Mesenchymal stem cell (in vitro differentiated cells and primary cell): ENCODE measurements around the gene PIP4P1.

Experiments used
- DNase-seq: peaks from one replicate; pipeline ENCODE4 v3.0.0-alpha.2; 2013
- H2AFZ ChIP-seq: one replicate; pipeline ENCODE4 v1.6.1; 2013; ENCODE audit warnings: low read depth, mild to moderate bottlenecking, control low read depth, inconsistent platforms, low read length, moderate library complexity
- H2AK5ac ChIP-seq: 2 replicates; pipeline ENCODE4 v1.6.1; 2013; ENCODE audit warnings: low read length, moderate library complexity, mild to moderate bottlenecking, inconsistent platforms; ENCODE audit not compliant: severe bottlenecking
- H2BK120ac ChIP-seq: one replicate; pipeline ENCODE4 v1.6.1; 2013; ENCODE audit warnings: low read depth, mild to moderate bottlenecking, inconsistent platforms, low read length, moderate library complexity
- H2BK12ac ChIP-seq, 2 experiments: one replicate each; pipeline ENCODE4 v1.6.1; 2013; ENCODE audit warnings: inconsistent platforms in 2 of 2, low read length in 2 of 2, mild to moderate bottlenecking in 2 of 2, moderate library complexity in 2 of 2, control low read depth in 1 of 2
- H2BK15ac ChIP-seq: one replicate; pipeline ENCODE4 v1.6.1; 2013; ENCODE audit warnings: mild to moderate bottlenecking, low read depth, inconsistent platforms; ENCODE audit not compliant: poor library complexity, severe bottlenecking
- H2BK5ac ChIP-seq: 2 replicates; pipeline ENCODE4 v1.6.1; 2013; ENCODE audit warnings: low read depth, mild to moderate bottlenecking, low read length, control low read depth, inconsistent platforms; ENCODE audit not compliant: poor library complexity, severe bottlenecking
- H3K14ac ChIP-seq, 2 experiments: one replicate each; pipeline ENCODE4 v1.6.1; 2013; ENCODE audit warnings: inconsistent platforms in 2 of 2, low read length in 2 of 2, control low read depth in 1 of 2, mild to moderate bottlenecking in 1 of 2, moderate library complexity in 1 of 2
- H3K18ac ChIP-seq, 2 experiments: one replicate each; pipeline ENCODE4 v1.6.1; 2013; ENCODE audit warnings: inconsistent platforms in 2 of 2, low read length in 2 of 2, control low read depth in 1 of 2, low read depth in 1 of 2, mild to moderate bottlenecking in 1 of 2
- H3K23ac ChIP-seq, 2 experiments: one replicate each; pipeline ENCODE4 v1.6.1; 2013; ENCODE audit warnings: inconsistent platforms in 2 of 2, low read length in 2 of 2, mild to moderate bottlenecking in 2 of 2, moderate library complexity in 2 of 2, control low read depth in 1 of 2
- H3K27ac ChIP-seq: 2 replicates; pipeline ENCODE4 v1.5.1; 2013; ENCODE audit warnings: mild to moderate bottlenecking, moderate library complexity, low read length, control low read depth, inconsistent platforms; ENCODE audit not compliant: poor library complexity, severe bottlenecking
- H3K27me3 ChIP-seq, 2 experiments: 2 replicates each; pipeline versions ENCODE4 v1.6.1 to v1.7.0; 2013; ENCODE audit warnings: low read length in 2 of 2, mild to moderate bottlenecking in 2 of 2, moderate library complexity in 2 of 2, control low read depth in 1 of 2, inconsistent platforms in 1 of 2; ENCODE audit not compliant: control insufficient read depth in 1 of 2, insufficient read depth in 1 of 2
- H3K36me3 ChIP-seq, 2 experiments: 2 replicates each; pipeline versions ENCODE4 v1.6.1 to v1.7.0; 2013; ENCODE audit warnings: low read length in 2 of 2, control low read depth in 1 of 2, inconsistent platforms in 1 of 2, low read depth in 1 of 2, mild to moderate bottlenecking in 1 of 2; ENCODE audit not compliant: insufficient read depth in 2 of 2, control insufficient read depth in 1 of 2
- H3K4ac ChIP-seq, 2 experiments: one replicate each; pipeline ENCODE4 v1.6.1; 2013; ENCODE audit warnings: inconsistent platforms in 2 of 2, low read length in 2 of 2, mild to moderate bottlenecking in 2 of 2, moderate library complexity in 2 of 2, control low read depth in 1 of 2, low read depth in 1 of 2
- H3K4me1 ChIP-seq: 2 replicates; pipeline ENCODE4 v1.6.1; 2013; ENCODE audit warnings: low read depth, low read length, control low read depth; ENCODE audit not compliant: control insufficient read depth, insufficient read depth
- H3K4me2 ChIP-seq: 2 replicates; pipeline ENCODE4 v1.6.1; 2013; ENCODE audit warnings: low read length, mild to moderate bottlenecking, inconsistent platforms; ENCODE audit not compliant: poor library complexity, severe bottlenecking
- H3K4me3 ChIP-seq, 2 experiments: 2 replicates each; pipeline versions ENCODE4 v1.5.1 to v1.7.0; 2013; ENCODE audit warnings: low read length in 2 of 2, mild to moderate bottlenecking in 2 of 2, control low read depth in 1 of 2, low read depth in 1 of 2; ENCODE audit not compliant: insufficient read depth in 1 of 2
- H3K79me1 ChIP-seq: replicated peaks from 2 replicates; pipeline ENCODE4 v1.6.1; 2013; ENCODE audit warnings: mild to moderate bottlenecking, control low read depth, low read length, inconsistent platforms; ENCODE audit not compliant: poor library complexity, severe bottlenecking
- H3K9ac ChIP-seq: 2 replicates; pipeline ENCODE4 v1.7.0; 2013; ENCODE audit warnings: mild to moderate bottlenecking, low read length, moderate library complexity
- H3K9me3 ChIP-seq: 2 replicates; pipeline ENCODE4 v1.7.0; 2013; ENCODE audit warnings: mild to moderate bottlenecking, low read length; ENCODE audit not compliant: control insufficient read depth
- H4K8ac ChIP-seq: one replicate; pipeline ENCODE4 v1.6.1; 2013; ENCODE audit warnings: inconsistent platforms, mild to moderate bottlenecking, low read length, moderate library complexity
- H4K91ac ChIP-seq: one replicate; pipeline ENCODE4 v1.6.1; 2013; ENCODE audit warnings: mild to moderate bottlenecking, low read length, inconsistent platforms
- WGBS: methylation state at CpG from one replicate; pipeline ENCODE4 v1.1.7; 2013; ENCODE audit warnings: mixed read lengths; 5-methylcytosine and 5-hydroxymethylcytosine counted together

PIP4P1 gene

GRCh38 chr14:20434701-20435581 lies 26.3 kb downstream of the PIP4P1 start:
- H3K4me3 ChIP-seq: peak overlapping the region in 1 of 2 experiments; percentile 67
- no peak overlapping the region for H2BK120ac ChIP-seq
- H2BK5ac ChIP-seq: no peak overlapping the region
- no peak overlapping the region for H3K4me2 ChIP-seq
- H3K18ac ChIP-seq: no peak overlapping the region
- H4K8ac ChIP-seq: no peak overlapping the region
- H2BK15ac ChIP-seq: no peak overlapping the region
- H3K14ac ChIP-seq: no peak overlapping the region
- DNase-seq: no peak
- H3K27me3 ChIP-seq: peaks cover 0 to 17% of the 10 kb centered on the region in 2 experiments
- no peak overlapping the region for H2AK5ac ChIP-seq
- H3K36me3 ChIP-seq: no peaks in the 10 kb centered on the region
- no peak overlapping the region for H3K4ac ChIP-seq
- no peak overlapping the region for H3K23ac ChIP-seq
- H3K9me3 ChIP-seq: no peaks in the 10 kb centered on the region
- no peak overlapping the region for H2BK12ac ChIP-seq
- H4K91ac ChIP-seq: no peak overlapping the region
- 46% methylated on average over 44 of the region's 44 CpGs for WGBS
- H2AFZ ChIP-seq: peak overlapping the region; percentile 65
- no peaks in the 10 kb centered on the region for H3K79me1 ChIP-seq
- H3K4me1 ChIP-seq: peaks cover 6% of the 10 kb centered on the region
- H3K27ac ChIP-seq: no peak overlapping the region
- H3K9ac ChIP-seq: peak overlapping the region; percentile 66

GRCh38 chr14:20429801-20430669 lies 31.2 kb downstream of the PIP4P1 start:
- no peak overlapping the region for H4K8ac ChIP-seq
- H3K14ac ChIP-seq: peak overlapping the region in 1 of 2 experiments; percentile 64
- H3K9me3 ChIP-seq: no peaks in the 10 kb centered on the region
- peaks cover 3% of the 10 kb centered on the region for H3K4me1 ChIP-seq
- peak overlapping the region in 1 of 2 experiments; percentile 63 for H3K23ac ChIP-seq
- H3K27ac ChIP-seq: no peak overlapping the region
- H2BK5ac ChIP-seq: no peak overlapping the region
- H2BK15ac ChIP-seq: no peak overlapping the region
- no peak overlapping the region for H4K91ac ChIP-seq
- no peak overlapping the region for H2BK12ac ChIP-seq
- 93% methylated on average over 30 of the region's 30 CpGs for WGBS
- H3K4me3 ChIP-seq: no peak overlapping the region
- no peak overlapping the region for H2AFZ ChIP-seq
- no peak overlapping the region for H3K9ac ChIP-seq
- H3K4me2 ChIP-seq: no peak overlapping the region
- no peak overlapping the region for H2BK120ac ChIP-seq
- H3K18ac ChIP-seq: no peak overlapping the region
- no peak overlapping the region for H3K4ac ChIP-seq
- DNase-seq: no peak
- H2AK5ac ChIP-seq: no peak overlapping the region
- H3K79me1 ChIP-seq: no peaks in the 10 kb centered on the region
- peaks cover 0 to 5% of the 10 kb centered on the region in 2 experiments for H3K27me3 ChIP-seq
- H3K36me3 ChIP-seq: no peaks in the 10 kb centered on the region

- H2BK15ac ChIP-seq: no peak overlapping the region
- no peak overlapping the region for H3K9ac ChIP-seq
- H2AFZ ChIP-seq: peak overlapping the region; percentile 23
- no peak for DNase-seq
- H3K18ac ChIP-seq: no peak overlapping the region
- peak overlapping the region in 1 of 2 experiments; percentile 69 for H3K14ac ChIP-seq
- WGBS: 87% methylated on average over 3 of the region's 5 CpGs
- H3K4me3 ChIP-seq: no peak overlapping the region
- H3K9me3 ChIP-seq: no peaks in the 10 kb centered on the region
- H4K8ac ChIP-seq: no peak overlapping the region
- no peak overlapping the region for H2BK120ac ChIP-seq
- no peak overlapping the region for H2AK5ac ChIP-seq
- peak overlapping the region in 1 of 2 experiments; percentile 49 for H2BK12ac ChIP-seq
- no peaks in the 10 kb centered on the region for H3K27me3 ChIP-seq
- H2BK5ac ChIP-seq: no peak overlapping the region
- no peak overlapping the region for H3K27ac ChIP-seq
- H3K36me3 ChIP-seq: no peaks in the 10 kb centered on the region
- no peak overlapping the region for H4K91ac ChIP-seq
- H3K4me2 ChIP-seq: no peak overlapping the region
- no peak overlapping the region for H3K4ac ChIP-seq
- no peak overlapping the region for H3K23ac ChIP-seq
- H3K79me1 ChIP-seq: no peaks in the 10 kb centered on the region
- H3K4me1 ChIP-seq: peaks cover 3% of the 10 kb centered on the region
Measured at GRCh38 chr14:20428802-20429201, 32.4 kb downstream of the PIP4P1 start.

GRCh38 chr14:20428010-20428365 lies 33.2 kb downstream of the PIP4P1 start:
- no peak overlapping the region for H3K4ac ChIP-seq
- no peak overlapping the region for H4K8ac ChIP-seq
- no peak overlapping the region for H3K27ac ChIP-seq
- no peaks in the 10 kb centered on the region for H3K36me3 ChIP-seq
- no peak overlapping the region for H2BK12ac ChIP-seq
- H3K9ac ChIP-seq: no peak overlapping the region
- no peak overlapping the region for H3K4me2 ChIP-seq
- no peak overlapping the region for H3K14ac ChIP-seq
- H2BK15ac ChIP-seq: no peak overlapping the region
- H2AK5ac ChIP-seq: no peak overlapping the region
- H2BK5ac ChIP-seq: no peak overlapping the region
- no peaks in the 10 kb centered on the region for H3K27me3 ChIP-seq
- H3K4me3 ChIP-seq: no peak overlapping the region
- peaks cover 3% of the 10 kb centered on the region for H3K4me1 ChIP-seq
- no peaks in the 10 kb centered on the region for H3K79me1 ChIP-seq
- peak overlapping the region; percentile 11 for H2BK120ac ChIP-seq
- WGBS: 89% methylated on average over 2 of the region's 5 CpGs
- H3K23ac ChIP-seq: no peak overlapping the region
- H3K9me3 ChIP-seq: no peaks in the 10 kb centered on the region
- DNase-seq: no peak
- H4K91ac ChIP-seq: no peak overlapping the region
- peak overlapping the region; percentile 18 to 56 for H3K18ac ChIP-seq
- H2AFZ ChIP-seq: peak overlapping the region; percentile 29
